ENCODE data around the gene CMTM3.
"Not testable (repeated sequence)": the region's sequence is repeated elsewhere in the genome, so short reads cannot be mapped to it uniquely, and the experiment has no call there.

Gene CMTM3

DNA sequence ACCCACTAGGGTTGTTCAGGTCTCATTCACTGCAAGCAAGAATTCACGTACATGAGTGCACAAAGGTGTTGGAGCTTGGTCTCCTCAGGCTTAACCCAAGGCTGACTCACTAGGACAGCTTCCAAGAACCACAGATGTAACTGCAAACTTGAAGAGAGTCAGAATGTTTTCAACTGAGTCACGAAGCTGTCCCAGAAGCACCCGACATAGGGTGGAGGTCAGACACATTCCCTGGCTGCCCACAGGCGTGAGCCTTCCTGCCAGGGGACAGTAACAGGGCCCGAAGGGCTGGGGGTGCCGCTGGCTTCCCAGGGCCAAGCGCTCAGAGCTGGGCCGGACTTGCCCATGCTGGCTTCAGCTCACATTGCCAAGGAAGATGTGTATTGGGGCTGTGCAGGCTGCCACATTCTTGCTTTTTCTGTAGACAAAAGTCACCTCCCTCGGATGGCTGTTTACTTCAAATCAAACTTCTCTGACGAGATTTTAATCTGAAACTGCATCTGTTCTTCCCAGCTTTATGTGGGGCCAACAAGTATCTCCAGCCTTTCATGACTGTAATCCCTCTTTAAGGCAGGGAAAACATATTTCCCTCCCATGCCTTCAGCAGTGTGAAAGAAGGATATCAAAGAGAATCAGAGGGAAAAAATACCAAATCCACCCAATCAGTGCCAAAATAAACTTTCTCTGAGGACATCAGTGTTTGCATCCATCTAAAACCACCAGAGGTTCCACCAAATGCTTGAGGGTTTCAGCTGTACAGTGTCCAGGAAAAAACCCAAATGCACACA, 14.3 kb downstream of the CMTM3 start:
- Histone ChIP-seq H3K27ac (peak overlapping the region in 5 of 11 experiments; percentile 8 to 57 (median 37); a peak in 8 of 22 replicates), H3K4me1 (peaks cover 16 to 39% (median 32%) of the 10 kb centered on the region in 10 experiments), H3K36me3 (peaks cover 11 to 53% (median 22%) of the 10 kb centered on the region in 11 experiments; a peak in 21 of 22 replicates), H3K9me3 (replicated peaks in 1 of 11) (no peaks in the 10 kb centered on the region), H4K20me1 (peaks cover 0 to 27% (median 17%) of the 10 kb centered on the region in 11 experiments; a peak in 16 of 22 replicates), H3K4me2 (peak overlapping the region in 10 of 11 experiments; percentile 2 to 62 (median 33); a peak in 17 of 22 replicates), H3K9ac (no peak overlapping the region), H3K27me3 (no peaks in the 10 kb centered on the region), H3K4me3 (no peak overlapping the region)
- TF ChIP-seq Cebpa-rat (IDR thresholded peaks at IDR 0.05) = no peak

- peak overlapping the region; percentile 2 to 62 (median 32); a peak in 19 of 22 replicates for H3K4me2 ChIP-seq
- H3K4me1 ChIP-seq = peaks cover 16 to 36% (median 32%) of the 10 kb centered on the region in 10 experiments
- no peak for TF ChIP-seq Cebpa-rat (IDR thresholded peaks at IDR 0.05)
- H3K9me3 ChIP-seq (replicated peaks in 1 of 11) = no peaks in the 10 kb centered on the region
- H3K4me3 ChIP-seq = no peak overlapping the region
- H3K9ac ChIP-seq = no peak overlapping the region
- peaks cover 2 to 43% (median 12%) of the 10 kb centered on the region in 11 experiments; a peak in 17 of 22 replicates for H3K36me3 ChIP-seq
- H4K20me1 ChIP-seq = peaks cover 0 to 18% (median 9%) of the 10 kb centered on the region in 11 experiments; a peak in 12 of 22 replicates
- H3K27ac ChIP-seq = peak overlapping the region in 6 of 11 experiments; percentile 2 to 57 (median 30); a peak in 8 of 22 replicates
- H3K27me3 ChIP-seq = no peaks in the 10 kb centered on the region
Observed at GRCh38 chr16:66619534-66620428, 15.3 kb downstream of the CMTM3 start.

- H3K9me3 ChIP-seq (replicated peaks in 1 of 11) = no peaks in the 10 kb centered on the region
- H3K27me3 ChIP-seq = no peaks in the 10 kb centered on the region
- H3K36me3 ChIP-seq = peaks cover 0 to 36% (median 6%) of the 10 kb centered on the region in 11 experiments; a peak in 12 of 22 replicates
- peaks cover 16 to 33% (median 29%) of the 10 kb centered on the region in 10 experiments for H3K4me1 ChIP-seq
- H3K27ac ChIP-seq = peak overlapping the region in 4 of 11 experiments; percentile 13 to 57 (median 46); a peak in 7 of 22 replicates
- peaks cover 0 to 11% (median 4%) of the 10 kb centered on the region in 11 experiments; a peak in 10 of 22 replicates for H4K20me1 ChIP-seq
- H3K9ac ChIP-seq = no peak overlapping the region
- no peak for TF ChIP-seq Cebpa-rat (IDR thresholded peaks at IDR 0.05)
- no peak overlapping the region for H3K4me3 ChIP-seq
- peak overlapping the region in 7 of 11 experiments; percentile 16 to 62 (median 34); a peak in 9 of 22 replicates for H3K4me2 ChIP-seq
Observed at GRCh38 chr16:66620429-66620795, 15.9 kb downstream of the CMTM3 start.

DNA sequence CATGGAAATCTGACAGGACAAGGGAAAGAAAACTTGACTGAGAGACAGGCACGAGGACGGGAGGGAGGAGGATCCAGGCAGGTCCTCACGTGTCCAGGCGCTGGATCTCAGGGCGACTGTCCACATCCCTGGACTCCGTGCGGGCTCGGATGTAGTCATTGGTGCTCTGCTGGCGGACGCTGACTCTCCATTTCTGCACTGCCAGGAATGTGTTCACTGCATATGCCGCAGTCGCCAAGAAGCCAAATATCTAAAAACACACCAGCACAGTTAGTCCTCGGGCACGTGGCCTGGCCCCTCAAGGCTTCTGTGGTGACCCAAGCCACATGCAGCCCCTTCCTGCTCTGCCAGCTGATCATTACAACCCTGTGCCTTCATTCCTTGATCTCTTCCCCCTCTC, 17.5 kb downstream of the CMTM3 start:
- Histone ChIP-seq H3K27me3 (no peaks in the 10 kb centered on the region), H3K4me2 (peak overlapping the region in 5 of 11 experiments; percentile 1 to 30 (median 14); a peak in 4 of 22 replicates), H3K9me3 (replicated peaks in 1 of 11) (no peaks in the 10 kb centered on the region), H3K4me1 (peaks cover 11 to 33% (median 20%) of the 10 kb centered on the region in 10 experiments), H3K27ac (no peak overlapping the region; a peak in 1 of 22 replicates), H3K9ac (no peak overlapping the region), H3K4me3 (no peak overlapping the region), H4K20me1 (no peaks in the 10 kb centered on the region), H3K36me3 (peaks cover 0 to 33% (median 4%) of the 10 kb centered on the region in 11 experiments; a peak in 9 of 22 replicates)
- no peak for TF ChIP-seq Cebpa-rat (IDR thresholded peaks at IDR 0.05)

GRCh38 chr16:66622863-66623262, 18.4 kb downstream of the CMTM3 start:
- Histone ChIP-seq H3K4me2 (peak overlapping the region in 3 of 11 experiments; percentile 1 to 21 (median 14); a peak in 3 of 22 replicates), H3K4me1 (peaks cover 10 to 33% (median 20%) of the 10 kb centered on the region in 10 experiments), H4K20me1 (no peaks in the 10 kb centered on the region), H3K36me3 (peaks cover 0 to 33% (median 4%) of the 10 kb centered on the region in 11 experiments; a peak in 9 of 22 replicates), H3K27ac (no peak overlapping the region), H3K27me3 (no peaks in the 10 kb centered on the region), H3K9ac (0 out of 22 replicates have a peak overlapping the region, but pooled peaks of 1 of the 11 experiments have one; percentile 9), H3K9me3 (replicated peaks in 1 of 11) (no peaks in the 10 kb centered on the region), H3K4me3 (no peak overlapping the region)
- TF ChIP-seq Cebpa-rat (IDR thresholded peaks at IDR 0.05) = no peak

GRCh38 chr16:66623755-66624154, 19.3 kb downstream of the CMTM3 start:
- H3K9me3 ChIP-seq (replicated peaks in 1 of 11) = no peaks in the 10 kb centered on the region
- H3K9ac ChIP-seq = no peak overlapping the region
- H3K4me1 ChIP-seq = peaks cover 10 to 30% (median 18%) of the 10 kb centered on the region in 10 experiments
- no peaks in the 10 kb centered on the region for H4K20me1 ChIP-seq
- H3K36me3 ChIP-seq = peaks cover 0 to 30% (median 4%) of the 10 kb centered on the region in 11 experiments; a peak in 8 of 22 replicates
- H3K4me3 ChIP-seq = no peak overlapping the region
- no peak overlapping the region for H3K27ac ChIP-seq
- TF ChIP-seq Cebpa-rat (IDR thresholded peaks at IDR 0.05) = no peak
- no peaks in the 10 kb centered on the region for H3K27me3 ChIP-seq
- no peak overlapping the region for H3K4me2 ChIP-seq

DNA sequence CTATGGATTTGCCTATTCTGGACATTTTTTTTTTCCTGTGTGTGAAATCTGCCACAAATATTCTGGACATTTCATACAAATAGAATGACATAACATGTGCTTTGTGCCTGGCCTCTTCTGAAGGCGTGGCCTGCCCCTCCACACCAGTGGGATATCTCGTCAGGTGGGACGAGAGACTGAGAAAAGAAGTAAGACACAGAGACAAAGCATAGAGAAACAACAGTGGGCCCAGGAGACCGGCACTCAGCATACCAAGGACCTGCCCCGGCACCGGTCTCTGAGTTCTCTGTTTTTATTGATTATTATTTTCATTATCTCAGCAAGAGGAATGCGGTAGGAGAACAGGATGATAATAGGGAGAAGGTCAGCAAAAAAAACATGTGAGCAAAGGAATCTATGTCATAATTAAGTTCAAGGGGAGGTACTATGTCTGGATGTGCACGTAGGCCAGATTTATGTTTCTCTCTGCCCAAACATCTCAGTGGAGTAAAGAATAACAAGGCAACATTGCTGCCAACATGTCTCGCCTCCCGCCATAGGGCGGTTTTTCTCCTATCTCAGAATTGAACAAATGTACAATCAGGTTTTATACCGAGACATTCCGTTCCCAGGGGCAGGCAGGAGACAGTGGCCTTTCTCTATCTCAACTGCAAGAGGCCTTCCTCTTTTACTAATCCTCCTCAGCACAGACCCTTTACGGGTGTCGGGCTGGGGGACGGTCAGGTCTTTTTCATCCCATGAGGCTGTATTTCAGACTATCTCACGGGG, 23.3 kb downstream of the CMTM3 start:
- H3K36me3 ChIP-seq; H3K4me2 ChIP-seq; H3K4me3 ChIP-seq; H4K20me1 ChIP-seq; H3K27me3 ChIP-seq; H3K27ac ChIP-seq; H3K9me3 ChIP-seq (replicated peaks in 1 of 11); H3K9ac ChIP-seq; H3K4me1 ChIP-seq: not testable (repeated sequence)

GRCh38 chr16:66629856-66630255, 25.4 kb downstream of the CMTM3 start:
- Histone ChIP-seq H3K9me3 (replicated peaks in 1 of 11) (no peaks in the 10 kb centered on the region), H3K9ac (no peak overlapping the region), H3K27ac (no peak overlapping the region), H3K4me2 (no peak overlapping the region), H4K20me1 (no peaks in the 10 kb centered on the region), H3K27me3 (no peaks in the 10 kb centered on the region), H3K36me3 (peaks cover 0 to 5% (median 0%) of the 10 kb centered on the region in 11 experiments; a peak in 1 of 22 replicates), H3K4me1 (no peaks in the 10 kb centered on the region), H3K4me3 (no peak overlapping the region)
- no peak for TF ChIP-seq Cebpa-rat (IDR thresholded peaks at IDR 0.05)

GRCh38 chr16:66630561-66631260, 26.2 kb downstream of the CMTM3 start:
- peaks cover 0 to 10% (median 0%) of the 10 kb centered on the region in 11 experiments; a peak in 2 of 22 replicates for H3K36me3 ChIP-seq
- H3K4me2 ChIP-seq; H4K20me1 ChIP-seq; H3K4me1 ChIP-seq; H3K4me3 ChIP-seq; H3K27me3 ChIP-seq; H3K27ac ChIP-seq; H3K9ac ChIP-seq; H3K9me3 ChIP-seq (replicated peaks in 1 of 11): not testable (repeated sequence)

GRCh38 chr16:66631558-66631957, 27.1 kb downstream of the CMTM3 start:
- not testable (repeated sequence) for H3K4me3 ChIP-seq; H4K20me1 ChIP-seq; H3K9ac ChIP-seq; H3K4me1 ChIP-seq; H3K27me3 ChIP-seq; H3K4me2 ChIP-seq; H3K27ac ChIP-seq; H3K9me3 ChIP-seq (replicated peaks in 1 of 11)
- H3K36me3 ChIP-seq = peaks cover 0 to 13% (median 0%) of the 10 kb centered on the region in 11 experiments; a peak in 3 of 22 replicates

Measured in BLaER1 treated with 17β-estradiol and CSF1 and Interleukin-3, amounts not matched to agents 10 nM and 100 nM (cell line).